Activated T-helper 1 cell treated with anti-CD3 and anti-CD28 coated beads, Interleukin-12 subunit alpha, Interleukin-12 subunit beta, Interleukin-2, Interleukin-4 antibody, amounts not matched to agents 30 ng/mL and 10 ng/mL and 1 ng/mL, durations not matched to agents 14 hours and 24 hours and 36 hours (primary cell): ENCODE measurements around the gene ASPG. TPM values are rescaled to one million over a fixed set of nuclear protein-coding genes. Genes with fewer than 3 reads are reported as not detected.

Experiments
- DNase-seq: peaks from one replicate; pipeline ENCODE4 v3.0.0; 2021; ENCODE audit warnings: low spot score
- H3K27ac Mint-ChIP-seq: one replicate; pipeline ENCODE4 v1.8.0; 2021; ENCODE audit warnings: mild to moderate bottlenecking, mixed read lengths
- H3K27me3 Mint-ChIP-seq: one replicate; pipeline ENCODE4 v1.8.0; 2022; ENCODE audit warnings: mild to moderate bottlenecking, moderate library complexity, mixed read lengths; ENCODE audit not compliant: insufficient read depth
- H3K36me3 Mint-ChIP-seq: one replicate; pipeline ENCODE4 v1.8.0; 2021; ENCODE audit warnings: low read depth, mixed read lengths
- H3K4me1 Mint-ChIP-seq: one replicate; pipeline ENCODE4 v1.8.0; 2021; ENCODE audit warnings: low read depth, mixed read lengths
- H3K4me3 Mint-ChIP-seq: one replicate; pipeline ENCODE4 v1.8.0; 2021; ENCODE audit warnings: mild to moderate bottlenecking, moderate library complexity, mixed read lengths
- H3K9me3 Mint-ChIP-seq: one replicate; pipeline ENCODE4 v1.8.0; 2021; ENCODE audit warnings: mixed read lengths
- intact Hi-C: fragments of 100-400 bp; cut with micrococcal nuclease; formaldehyde crosslinking; loops from one replicate; pipeline ENCODE4 v1.15.1; 2024
- total RNA-seq: library from RNA; stranded (reverse); gene quantifications from 2 replicates; pipeline ENCODE4 v1.2.3, GENCODE V29; 2022

The ASPG gene
- total RNA-seq, 1 donor from 2014 or later: not detected

DNA sequence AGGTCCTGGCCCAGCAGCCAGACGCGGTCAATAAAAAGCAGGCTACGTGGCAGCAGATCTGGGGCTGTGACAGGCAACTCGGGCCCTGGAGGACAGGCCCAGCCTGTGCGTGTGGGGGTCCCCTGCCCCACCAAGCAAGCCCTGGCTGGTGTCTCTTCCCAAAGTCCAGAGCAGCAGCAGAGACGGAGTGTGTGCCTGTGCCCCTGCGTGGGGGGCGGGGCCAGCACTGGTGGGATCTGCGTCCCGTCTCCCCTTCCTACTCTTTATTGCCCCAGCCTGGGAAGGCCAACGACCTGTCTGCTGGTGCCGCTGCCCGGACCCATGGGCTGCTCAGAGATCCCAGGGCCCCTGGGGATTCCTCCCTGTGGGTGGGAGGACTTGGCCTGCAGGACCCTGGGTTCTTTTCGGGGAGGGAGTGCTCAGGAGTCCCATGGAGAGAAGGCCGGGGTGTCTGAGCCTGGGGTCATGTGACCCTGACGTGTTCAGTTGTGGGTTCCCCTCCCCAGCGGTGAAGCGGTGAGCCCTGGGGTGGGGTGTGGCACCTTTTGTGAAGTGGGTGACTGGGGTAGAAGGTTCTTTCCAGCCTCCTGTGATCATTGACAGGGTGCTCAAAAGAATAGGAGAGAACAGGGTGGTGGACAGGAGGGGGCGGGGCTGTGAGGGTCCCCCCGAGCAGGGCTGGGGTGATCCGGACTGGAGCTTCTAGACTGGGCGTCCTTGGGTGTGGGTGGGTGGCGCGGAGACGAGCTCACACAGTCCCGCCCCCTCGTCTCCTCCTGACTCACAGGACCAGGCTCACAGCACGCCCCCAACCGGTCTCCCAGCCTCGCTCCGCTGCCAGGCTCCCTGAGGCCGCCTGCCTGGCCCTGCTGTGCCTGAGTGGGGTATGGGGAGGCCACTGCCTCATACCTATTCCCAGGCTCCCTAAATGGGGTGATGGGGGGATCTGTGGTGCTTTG is 22.4 kb downstream of the ASPG start:
- intact Hi-C loops: no loop called here
- Mint-ChIP-seq H3K4me3 (no peak overlapping the region), H3K9me3 (no peaks in the 10 kb centered on the region), H3K27ac (no peak overlapping the region), H3K27me3 (no peaks in the 10 kb centered on the region), H3K36me3 (no peaks in the 10 kb centered on the region), H3K4me1 (no peaks in the 10 kb centered on the region)
- DNase-seq: no peak

DNA sequence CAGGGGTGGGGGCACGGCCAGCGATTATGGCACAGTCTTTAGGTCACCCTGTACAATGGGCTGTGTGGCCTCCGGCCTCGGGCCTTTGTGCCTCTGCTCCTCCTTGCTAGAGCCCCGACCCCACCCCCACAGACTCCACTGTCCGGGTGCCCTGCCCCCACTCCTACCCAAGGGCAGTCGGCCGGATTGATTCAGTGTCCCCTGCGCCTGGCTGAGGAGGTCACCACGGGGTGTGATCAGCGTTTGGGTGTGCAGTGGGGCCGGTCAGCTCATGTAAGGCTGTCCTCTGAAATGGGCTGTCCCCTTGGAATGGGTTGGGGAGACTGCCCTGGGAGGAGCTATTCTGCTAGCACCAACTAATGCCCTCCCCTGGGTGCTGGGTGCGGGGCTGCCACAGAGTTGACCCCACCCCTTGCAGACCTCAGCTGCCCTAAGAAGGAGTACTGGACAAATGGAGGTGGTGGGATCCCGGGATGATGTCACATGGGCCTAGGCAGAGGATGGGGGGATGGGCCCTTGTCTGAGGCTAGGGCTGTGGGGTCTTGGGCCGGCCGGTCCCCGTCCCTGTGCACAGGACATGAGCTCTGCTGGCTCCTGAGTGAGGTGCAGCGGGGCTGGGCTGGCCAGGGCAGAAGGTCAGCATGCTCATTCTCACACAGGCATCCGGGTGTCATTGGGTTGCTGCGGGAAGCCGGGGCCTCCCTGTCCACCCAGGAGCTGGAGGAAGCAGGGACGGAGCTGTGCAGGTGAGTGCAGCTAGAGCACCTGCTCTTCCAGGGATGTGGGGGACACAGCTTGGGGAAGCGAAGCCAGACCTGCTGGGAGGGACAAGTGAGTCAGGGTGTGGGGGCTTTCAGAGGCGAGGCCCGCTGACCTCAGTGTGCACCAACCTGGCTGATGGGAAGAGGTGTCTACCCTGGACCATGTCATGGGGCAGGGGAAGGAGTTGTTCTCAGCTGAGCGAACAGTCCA is 23.4 kb downstream of the ASPG start:
- Mint-ChIP-seq H3K27ac (no peak overlapping the region), H3K9me3 (no peaks in the 10 kb centered on the region), H3K4me1 (no peaks in the 10 kb centered on the region), H3K36me3 (no peaks in the 10 kb centered on the region), H3K4me3 (no peak overlapping the region), H3K27me3 (no peaks in the 10 kb centered on the region)
- no peak for DNase-seq
- intact Hi-C loops: no loop called here

- Mint-ChIP-seq H3K27ac (no peak overlapping the region), H3K4me3 (no peak overlapping the region), H3K9me3 (no peaks in the 10 kb centered on the region), H3K27me3 (no peaks in the 10 kb centered on the region), H3K4me1 (no peaks in the 10 kb centered on the region), H3K36me3 (no peaks in the 10 kb centered on the region)
- intact Hi-C loops: no loop called here
- no peak for DNase-seq
Measured at GRCh38 chr14:104109731-104110361, 24.3 kb downstream of the ASPG start.

GRCh38 chr14:104110491-104111209 is 25.1 kb downstream of the ASPG start:
- no peaks in the 10 kb centered on the region for H3K4me1 Mint-ChIP-seq
- intact Hi-C loops: no loop called here
- H3K4me3 Mint-ChIP-seq: no peak overlapping the region
- H3K27ac Mint-ChIP-seq: no peak overlapping the region
- H3K9me3 Mint-ChIP-seq: no peaks in the 10 kb centered on the region
- H3K27me3 Mint-ChIP-seq: peaks cover 1% of the 10 kb centered on the region
- no peak for DNase-seq
- no peaks in the 10 kb centered on the region for H3K36me3 Mint-ChIP-seq

DNA sequence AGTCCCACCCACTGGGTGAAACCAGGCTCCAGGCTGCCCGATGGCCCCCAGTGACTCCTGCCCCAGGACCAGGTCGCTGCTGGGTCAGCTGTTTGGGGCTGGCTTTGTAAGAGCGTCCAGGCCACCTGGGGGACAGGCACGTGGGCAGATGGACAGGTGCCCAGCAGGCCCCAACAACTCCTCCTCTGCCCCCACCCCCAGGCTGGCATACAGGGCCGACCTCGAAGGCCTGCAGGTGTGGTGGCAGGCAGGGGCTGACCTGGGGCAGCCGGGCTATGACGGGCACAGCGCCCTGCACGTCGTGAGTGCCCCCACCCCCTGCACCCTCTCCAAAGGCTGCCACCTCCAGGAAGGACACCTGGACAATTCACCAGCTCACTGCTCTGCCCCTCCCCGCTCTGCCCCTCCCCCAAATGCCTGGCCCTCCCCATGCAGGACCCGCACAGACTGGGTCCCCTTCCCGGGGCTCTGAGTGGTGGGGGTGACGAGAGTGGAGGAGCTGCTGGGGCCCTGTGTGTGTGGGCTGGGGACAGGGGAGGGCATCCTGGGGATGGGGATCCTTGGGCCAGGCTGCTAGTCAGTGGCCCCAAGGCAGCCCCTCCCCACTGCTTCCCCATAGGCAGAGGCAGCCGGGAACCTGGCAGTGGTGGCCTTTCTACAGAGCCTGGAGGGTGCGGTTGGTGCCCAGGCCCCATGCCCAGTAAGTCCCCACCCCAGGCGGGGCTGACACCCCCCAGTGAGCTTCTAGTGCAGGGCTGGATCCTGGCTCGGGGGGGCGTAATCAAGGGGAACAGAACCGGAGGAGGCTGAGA is 26.0 kb downstream of the ASPG start:
- intact Hi-C loops: no loop called here
- Mint-ChIP-seq H3K4me1 (no peaks in the 10 kb centered on the region), H3K4me3 (no peak overlapping the region), H3K9me3 (no peaks in the 10 kb centered on the region), H3K27ac (no peak overlapping the region), H3K36me3 (no peaks in the 10 kb centered on the region), H3K27me3 (peaks cover 3% of the 10 kb centered on the region)
- no peak for DNase-seq

- intact Hi-C loops: no loop called here
- peaks cover 3% of the 10 kb centered on the region for H3K27me3 Mint-ChIP-seq
- no peak for DNase-seq
- no peak overlapping the region for H3K27ac Mint-ChIP-seq
- H3K4me1 Mint-ChIP-seq: no peaks in the 10 kb centered on the region
- no peak overlapping the region for H3K4me3 Mint-ChIP-seq
- no peaks in the 10 kb centered on the region for H3K36me3 Mint-ChIP-seq
- H3K9me3 Mint-ChIP-seq: no peaks in the 10 kb centered on the region
Measured at GRCh38 chr14:104112113-104112505, 26.6 kb downstream of the ASPG start.

DNA sequence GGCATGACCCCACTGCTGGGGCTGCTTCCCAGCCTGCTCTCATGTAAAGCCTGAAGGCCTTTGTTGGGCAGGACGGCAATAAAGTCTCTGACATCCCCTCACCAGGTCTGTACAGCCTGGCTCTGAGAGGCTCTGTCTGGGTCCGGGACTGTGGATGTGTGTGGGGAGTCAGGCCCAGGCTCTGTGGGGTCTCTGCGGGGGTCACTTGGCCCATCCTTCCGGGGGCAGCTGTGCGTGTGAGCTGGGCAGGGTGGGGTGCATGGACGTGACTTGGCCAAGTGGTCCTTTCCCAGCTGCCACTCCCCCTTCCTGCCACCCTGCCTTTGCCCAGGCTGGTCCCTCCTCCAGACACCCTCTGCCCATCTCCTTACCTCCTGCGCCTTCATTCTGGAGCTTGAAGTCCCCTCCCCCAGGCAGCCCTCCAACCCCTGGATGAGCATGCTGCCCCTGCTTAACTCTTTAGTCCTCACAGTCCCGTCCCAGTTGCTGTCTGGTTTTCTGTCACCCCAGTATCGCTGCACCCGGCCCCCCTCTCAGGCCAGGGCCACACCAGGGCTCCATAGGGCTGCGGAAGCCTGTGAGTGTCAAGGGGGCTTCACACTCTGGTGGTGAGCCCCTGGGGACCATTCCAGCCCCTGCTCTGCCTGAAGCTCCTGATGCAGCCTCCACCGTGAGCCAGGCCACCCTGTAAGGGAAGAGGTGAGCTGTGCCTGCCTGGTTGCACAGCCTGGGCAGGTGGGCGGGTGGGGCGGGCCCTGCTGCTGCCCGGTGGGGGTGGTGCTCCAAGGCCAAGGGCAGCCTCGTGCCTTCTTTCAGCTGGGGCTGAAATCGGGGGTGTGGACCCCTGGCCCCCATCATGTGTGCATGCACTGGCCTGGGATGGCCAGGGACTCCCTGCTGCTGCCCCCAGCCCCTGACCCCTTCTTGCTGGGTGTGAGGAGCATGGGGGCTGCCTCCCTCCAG is 27.4 kb downstream of the ASPG start:
- intact Hi-C loops: no loop called here
- no peak for DNase-seq
- Mint-ChIP-seq H3K27me3 (peaks cover 3% of the 10 kb centered on the region), H3K9me3 (no peaks in the 10 kb centered on the region), H3K27ac (no peak overlapping the region), H3K4me1 (no peaks in the 10 kb centered on the region), H3K36me3 (no peaks in the 10 kb centered on the region), H3K4me3 (no peak overlapping the region)

DNA sequence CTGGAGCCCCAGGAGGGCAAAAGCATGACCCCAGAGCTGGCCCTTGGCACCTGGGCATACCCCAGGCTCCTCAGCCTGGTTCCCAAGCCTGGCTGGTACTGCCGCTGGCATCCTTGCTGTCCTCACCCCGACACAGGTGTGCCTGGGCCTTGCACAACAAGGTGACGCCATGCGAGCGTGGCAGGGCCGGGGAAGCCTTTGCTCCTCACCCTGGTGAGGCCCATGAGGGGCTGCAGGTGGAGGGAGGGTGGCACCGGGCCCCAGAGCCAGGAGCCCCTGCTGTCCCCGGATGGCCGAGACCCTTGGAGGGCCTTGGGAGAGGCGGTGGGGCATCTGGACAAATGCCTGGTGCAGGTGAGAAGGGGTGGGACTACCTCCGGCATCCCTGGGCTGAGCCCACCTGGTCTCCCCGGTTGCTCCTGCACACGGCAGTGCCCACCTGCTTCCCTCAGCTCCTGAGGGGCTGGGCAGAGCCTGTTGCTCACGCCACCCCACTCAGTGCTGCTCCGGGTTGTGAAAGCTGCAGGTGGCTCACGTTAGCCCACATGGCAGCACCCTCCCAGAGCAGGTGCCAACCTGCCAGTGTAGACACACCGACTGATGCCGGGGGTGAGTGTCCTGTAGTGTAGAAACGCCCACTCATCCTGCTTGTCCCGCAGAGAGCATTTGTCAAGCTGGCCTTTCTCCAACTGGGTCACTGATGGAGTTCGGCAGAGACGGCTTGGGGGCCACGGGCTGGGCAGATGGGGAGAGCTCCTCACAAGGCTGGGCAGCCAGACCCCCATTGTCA is 28.3 kb downstream of the ASPG start:
- Mint-ChIP-seq H3K4me3 (no peak overlapping the region), H3K9me3 (no peaks in the 10 kb centered on the region), H3K36me3 (no peaks in the 10 kb centered on the region), H3K27ac (no peak overlapping the region), H3K27me3 (peaks cover 10% of the 10 kb centered on the region), H3K4me1 (no peaks in the 10 kb centered on the region)
- no peak for DNase-seq
- intact Hi-C loops: no loop called here

- H3K27me3 Mint-ChIP-seq: peaks cover 10% of the 10 kb centered on the region
- no peaks in the 10 kb centered on the region for H3K36me3 Mint-ChIP-seq
- H3K9me3 Mint-ChIP-seq: no peaks in the 10 kb centered on the region
- intact Hi-C loops: no loop called here
- H3K4me3 Mint-ChIP-seq: no peak overlapping the region
- no peak for DNase-seq
- H3K4me1 Mint-ChIP-seq: no peaks in the 10 kb centered on the region
- H3K27ac Mint-ChIP-seq: no peak overlapping the region
Measured at GRCh38 chr14:104114421-104115130, 29.1 kb downstream of the ASPG start.

GRCh38 chr14:104115131-104115600 is 29.7 kb downstream of the ASPG start:
- intact Hi-C loops: no loop called here
- no peaks in the 10 kb centered on the region for H3K9me3 Mint-ChIP-seq
- H3K4me1 Mint-ChIP-seq: no peaks in the 10 kb centered on the region
- peaks cover 13% of the 10 kb centered on the region for H3K27me3 Mint-ChIP-seq
- no peaks in the 10 kb centered on the region for H3K36me3 Mint-ChIP-seq
- no peak for DNase-seq
- no peak overlapping the region for H3K4me3 Mint-ChIP-seq
- no peak overlapping the region for H3K27ac Mint-ChIP-seq
